Endothelial cell (in vitro differentiated cells): ENCODE results near the gene OCA2. TPM values are rescaled to one million over a fixed set of nuclear protein-coding genes. Genes with fewer than 3 reads are reported as not detected.

ENCODE experiments used
- DNase-seq: peaks from one replicate; pipeline ENCODE4 v3.0.0; 2021; ENCODE audit warnings: low spot score
- H3K27ac Mint-ChIP-seq: one replicate; pipeline ENCODE4 v1.8.0; 2021; ENCODE audit warnings: mixed read lengths, inconsistent platforms; ENCODE audit not compliant: unreplicated experiment
- H3K27me3 Mint-ChIP-seq: one replicate; pipeline ENCODE4 v1.8.0; 2021; ENCODE audit warnings: mild to moderate bottlenecking, moderate library complexity, mixed read lengths, inconsistent platforms; ENCODE audit not compliant: unreplicated experiment
- H3K36me3 Mint-ChIP-seq: one replicate; pipeline ENCODE4 v1.8.0; 2021; ENCODE audit warnings: mild to moderate bottlenecking, low read depth, mixed read lengths, inconsistent platforms; ENCODE audit not compliant: unreplicated experiment
- H3K4me1 Mint-ChIP-seq: one replicate; pipeline ENCODE4 v1.8.0; 2021; ENCODE audit warnings: mild to moderate bottlenecking, mixed read lengths, inconsistent platforms; ENCODE audit not compliant: unreplicated experiment
- H3K4me3 Mint-ChIP-seq: one replicate; pipeline ENCODE4 v1.8.0; 2021; ENCODE audit warnings: mild to moderate bottlenecking, mixed read lengths, inconsistent platforms; ENCODE audit not compliant: unreplicated experiment
- H3K9me3 Mint-ChIP-seq: one replicate; pipeline ENCODE4 v1.8.0; 2021; ENCODE audit warnings: mixed read lengths, inconsistent platforms; ENCODE audit not compliant: unreplicated experiment
- CTCF ChIP-seq: fragments of 200-600 bp; sonication (generic); IDR thresholded peaks from one replicate; pipeline ENCODE4 v1.5.0; 2021; ENCODE audit warnings: antibody characterized with exemption; ENCODE audit not compliant: unreplicated experiment
- total RNA-seq: library from RNA; stranded (reverse); fragmentation: NEBNext Ultra II Directional; extraction: Animal tissue kit (Norgen Biotek cat#: 25700); gene quantifications from one replicate; pipeline ENCODE4 v1.2.1, GENCODE V29; 2021; ENCODE audit not compliant: unreplicated experiment

The OCA2 gene
- total RNA-seq, 1 donor from 2014 or later, result not detected

GRCh38 chr15:28094732-28095521, 4.2 kb downstream of the OCA2 start:
- TF ChIP-seq CTCF, result no peak
- peaks cover 15% of the 10 kb centered on the region for H3K36me3 Mint-ChIP-seq
- peak; percentile 29 for DNase-seq
- peaks cover 13% of the 10 kb centered on the region for H3K4me1 Mint-ChIP-seq
- H3K27ac Mint-ChIP-seq, result no peak overlapping the region
- H3K4me3 Mint-ChIP-seq, result peak overlapping the region; percentile 59
- H3K27me3 Mint-ChIP-seq, result peaks cover 38% of the 10 kb centered on the region
- no peaks in the 10 kb centered on the region for H3K9me3 Mint-ChIP-seq

GRCh38 chr15:28093752-28094535, 5.2 kb downstream of the OCA2 start:
- Mint-ChIP-seq H3K36me3 (peaks cover 11% of the 10 kb centered on the region), H3K9me3 (no peaks in the 10 kb centered on the region), H3K4me3 (no peak overlapping the region), H3K27me3 (peaks cover 30% of the 10 kb centered on the region), H3K4me1 (peaks cover 9% of the 10 kb centered on the region), H3K27ac (no peak overlapping the region)
- DNase-seq, result no peak
- no peak for TF ChIP-seq CTCF

GRCh38 chr15:28091313-28091712, 7.8 kb downstream of the OCA2 start:
- no peak for TF ChIP-seq CTCF
- H3K9me3 Mint-ChIP-seq, result no peaks in the 10 kb centered on the region
- peaks cover 19% of the 10 kb centered on the region for H3K27me3 Mint-ChIP-seq
- peaks cover 3% of the 10 kb centered on the region for H3K4me1 Mint-ChIP-seq
- H3K36me3 Mint-ChIP-seq, result no peaks in the 10 kb centered on the region
- no peak overlapping the region for H3K27ac Mint-ChIP-seq
- DNase-seq, result no peak
- H3K4me3 Mint-ChIP-seq, result no peak overlapping the region

- no peak overlapping the region for H3K4me3 Mint-ChIP-seq
Observed at GRCh38 chr15:28086175-28086703, 12.9 kb downstream of the OCA2 start.

More at GRCh38 chr15:28086175-28086703, 12.9 kb downstream of the OCA2 start:
- Mint-ChIP-seq H3K9me3 (no peaks in the 10 kb centered on the region), H3K4me1 (no peaks in the 10 kb centered on the region), H3K36me3 (no peaks in the 10 kb centered on the region), H3K27ac (no peak overlapping the region), H3K27me3 (peaks cover 3% of the 10 kb centered on the region)
- DNase-seq, result peak; percentile 68
- peak; percentile 40 for TF ChIP-seq CTCF
